Pulmonary artery endothelial cell (primary cell): ENCODE results near the gene ZNF735. TPM values are rescaled to one million over a fixed set of nuclear protein-coding genes. Genes with fewer than 3 reads are reported as not detected.

ENCODE experiments used
- total RNA-seq: library from RNA; depleted of rRNA; stranded (reverse); fragments of >200 nt; gene quantifications from 2 replicates; pipeline ENCODE4 v1.2.3, GENCODE V29; 2014

Gene ZNF735
- total RNA-seq, 1 donor from 2014 or later = not detected

Other genes with a start within 250 kb of the ZNF735 start
- not detected in 2 replicates for gene ZNF722, start 208.4 kb upstream of the ZNF735 start, total RNA-seq
- not detected in 2 replicates for gene ZNF727, start 161.8 kb upstream of the ZNF735 start, total RNA-seq
- not detected in 2 replicates for gene ZNF679, start 21.3 kb downstream of the ZNF735 start, total RNA-seq
- gene ZNF736, start 106.8 kb downstream of the ZNF735 start, total RNA-seq = 5.5 and 10.8 TPM in 2 replicates